HG02759 (cell line): ENCODE measurements around the gene FBXO48.

Experiments used
- ATAC-seq: cut with Tn5 transposase; IDR thresholded peaks from one replicate; pipeline ENCODE4 v1.9.1; 2021; ENCODE audit warnings: mild to moderate bottlenecking, moderate library complexity; ENCODE audit not compliant: unreplicated experiment

FBXO48 gene

GRCh38 chr2:68438455-68439303, 28.4 kb downstream of the FBXO48 start:
- no peak for ATAC-seq

DNA sequence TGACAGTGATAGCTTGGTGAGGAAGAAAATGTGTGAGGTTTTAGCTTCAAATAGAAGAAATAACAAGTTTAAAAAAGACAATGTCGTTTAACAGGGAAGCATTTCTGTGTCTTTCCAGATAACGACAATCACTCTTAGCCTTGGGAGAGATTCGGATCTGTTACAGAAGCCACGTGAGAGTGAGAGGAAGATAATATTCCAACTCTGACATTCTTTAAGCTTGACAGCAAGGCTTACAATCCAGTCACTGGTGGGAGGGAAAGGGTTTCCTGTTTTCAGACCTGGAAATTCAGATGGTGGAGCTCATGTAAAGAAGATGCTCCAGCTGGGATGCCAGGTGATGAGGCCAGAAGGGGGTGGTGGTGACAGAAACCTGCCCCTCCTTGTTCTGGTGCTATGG, 30.8 kb downstream of the FBXO48 start:
- no peak for ATAC-seq

- no peak for ATAC-seq
These were observed 31.5 kb downstream of the FBXO48 start for GRCh38 chr2:68435615-68436014.

DNA sequence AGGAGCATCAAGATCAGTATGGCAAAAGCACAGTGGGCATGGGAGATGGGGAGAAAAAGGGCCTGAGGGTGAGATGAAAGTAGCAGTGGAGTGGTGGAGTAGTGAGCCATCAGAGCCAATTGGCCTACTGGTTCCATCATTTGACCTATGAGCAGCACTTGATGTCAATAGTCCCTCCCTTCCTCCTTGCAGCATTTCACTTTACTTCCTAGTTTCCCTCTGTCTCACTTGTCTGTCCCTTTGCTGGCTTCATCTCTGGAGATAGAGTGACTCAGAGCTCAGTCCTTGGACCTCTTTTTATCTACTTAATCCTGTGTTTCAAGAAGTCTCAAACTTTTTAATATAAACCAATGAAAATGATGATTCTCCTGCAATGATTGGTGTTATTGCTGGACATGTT, 32.1 kb downstream of the FBXO48 start:
- ATAC-seq, result peak; percentile 49

DNA sequence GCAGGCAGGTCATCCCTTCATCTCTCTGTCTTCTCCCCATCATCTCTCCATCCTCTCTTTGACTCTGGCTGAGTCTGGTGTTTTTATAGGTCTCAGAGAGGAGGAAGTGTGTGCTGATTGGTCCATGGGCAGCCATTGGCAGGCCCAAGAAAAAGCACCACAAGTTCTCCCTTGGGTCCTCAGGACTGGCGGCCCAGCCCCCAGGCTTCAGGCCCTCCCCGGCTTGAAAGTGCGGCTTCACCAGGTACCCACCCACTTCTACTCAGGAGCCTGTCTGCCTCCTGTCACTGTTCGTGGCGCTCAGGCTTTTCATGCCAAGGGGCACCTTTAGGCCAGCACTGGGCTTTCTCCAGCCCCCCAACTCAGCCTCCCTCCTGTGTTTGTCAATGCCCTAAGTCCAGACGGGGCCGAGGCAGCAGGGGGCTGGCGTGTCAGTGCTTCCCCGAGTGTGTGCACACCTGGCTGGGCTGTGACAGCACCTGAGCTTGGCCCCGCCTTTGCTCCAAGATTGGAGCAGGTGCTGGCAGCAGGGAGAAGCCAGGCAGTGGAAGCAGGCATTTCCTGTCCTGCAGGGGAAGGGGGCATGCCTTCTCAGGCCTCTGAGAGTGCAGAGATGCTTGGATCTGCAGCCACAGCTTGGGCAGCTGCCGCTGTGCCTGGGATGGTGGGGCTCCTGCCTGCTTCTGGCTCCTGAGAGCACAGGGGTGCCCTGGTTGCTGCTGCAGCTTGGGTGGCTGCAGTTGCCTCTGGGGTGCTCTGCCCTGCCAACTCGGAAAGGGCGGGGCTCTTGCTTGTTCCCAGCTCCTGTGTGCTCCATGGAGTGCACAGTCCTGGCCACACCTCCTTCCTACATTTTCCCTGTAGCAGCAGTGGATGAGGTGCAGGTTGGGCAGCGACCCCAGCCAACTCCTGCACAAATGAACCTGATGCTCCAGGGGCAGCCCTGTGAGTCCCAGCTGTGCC, 34.1 kb downstream of the FBXO48 start:
- no peak for ATAC-seq

DNA sequence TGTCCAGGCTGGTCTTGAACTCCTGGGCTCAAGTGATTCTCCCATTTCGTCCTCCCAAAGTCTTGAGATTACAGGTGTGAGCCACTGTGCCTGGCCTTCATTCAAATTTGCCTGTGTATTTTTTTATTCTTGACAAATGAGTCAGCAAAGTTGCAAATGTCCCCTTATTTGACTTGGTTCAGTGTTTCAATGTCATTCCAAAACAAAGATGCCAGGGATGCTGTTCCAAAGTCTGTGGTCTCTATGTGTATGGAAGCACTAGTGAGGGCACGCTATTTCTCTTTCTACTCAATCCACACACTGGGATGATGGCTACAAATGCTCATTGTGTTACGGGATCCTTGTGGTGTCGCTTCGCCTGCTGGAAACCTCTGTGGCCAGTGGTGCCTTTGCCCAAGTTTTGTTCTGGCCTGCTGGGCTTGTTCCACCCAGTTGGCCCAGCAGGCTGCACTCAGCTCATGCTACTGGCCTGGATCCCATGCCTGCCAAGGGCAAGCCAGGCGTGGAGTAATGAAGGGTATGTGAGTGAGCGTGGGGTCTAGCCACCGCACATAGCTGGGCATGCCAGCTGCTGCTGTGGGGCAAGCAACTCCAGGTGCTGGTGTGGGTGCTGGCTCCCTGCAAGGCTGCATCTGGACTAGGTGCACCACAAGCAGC, 35.6 kb downstream of the FBXO48 start:
- no peak for ATAC-seq

DNA sequence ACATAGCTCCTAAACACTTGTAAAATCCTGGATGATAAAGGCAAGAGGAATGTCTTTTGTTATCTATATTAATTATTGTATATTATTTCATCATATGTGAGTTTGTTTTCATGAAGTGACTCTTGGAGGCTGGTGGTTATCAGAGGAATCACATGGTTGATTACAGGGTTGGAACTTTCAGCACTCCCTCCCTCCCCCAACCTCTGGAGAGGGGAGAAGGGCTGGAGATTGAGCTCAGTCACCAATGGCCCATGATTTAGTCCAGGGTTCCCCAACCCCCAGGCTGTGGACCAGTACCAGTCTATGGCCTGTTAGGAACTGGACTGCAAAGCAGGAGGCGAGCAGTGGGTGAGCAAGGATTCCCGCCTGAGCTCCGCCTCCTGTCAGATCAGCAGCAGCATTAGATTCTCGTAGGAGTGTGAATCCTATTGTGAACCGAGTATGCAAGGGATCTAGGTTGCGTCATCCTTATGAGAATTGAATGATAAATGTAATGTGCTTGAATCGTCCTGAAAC, 37.7 kb downstream of the FBXO48 start:
- ATAC-seq, result no peak

- no peak for ATAC-seq
These were observed 38.3 kb downstream of the FBXO48 start for GRCh38 chr2:68428746-68429145.

GRCh38 chr2:68428126-68428525, 39.0 kb downstream of the FBXO48 start:
- ATAC-seq, result no peak

DNA sequence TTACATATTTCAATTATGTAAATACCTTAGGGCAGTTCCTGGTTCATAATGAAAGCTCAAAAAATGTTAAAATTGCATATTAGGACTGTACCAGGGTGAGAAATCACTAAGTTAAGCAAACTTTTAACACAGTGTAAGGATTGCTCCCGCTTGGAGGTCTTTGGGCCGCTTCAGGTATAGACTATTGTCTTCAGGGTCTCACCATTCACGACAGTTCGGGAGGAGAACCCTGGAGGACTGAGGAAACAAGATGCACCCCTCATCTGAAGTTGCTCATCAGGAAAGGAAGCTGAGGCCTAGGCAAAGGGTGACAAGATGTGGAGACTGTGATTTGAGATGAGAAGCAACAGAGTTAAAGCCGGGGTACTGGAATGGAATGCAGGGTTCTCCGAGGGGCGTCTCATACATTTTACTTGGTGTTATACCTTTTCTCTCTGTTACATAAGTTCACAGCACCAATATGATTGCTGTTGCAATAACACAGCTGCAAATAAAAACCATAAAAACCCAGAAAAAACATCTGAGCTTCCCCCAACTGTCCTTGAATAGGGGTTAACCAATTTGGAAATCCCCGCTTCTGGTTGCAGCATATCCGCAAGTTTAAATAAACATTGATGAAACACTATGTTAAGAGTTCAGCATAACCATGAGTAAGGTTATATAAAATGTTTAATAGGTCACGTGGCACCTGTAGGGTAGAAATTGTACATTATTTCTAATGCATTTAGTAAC, 40.1 kb downstream of the FBXO48 start:
- ATAC-seq, result peak; percentile 28

DNA sequence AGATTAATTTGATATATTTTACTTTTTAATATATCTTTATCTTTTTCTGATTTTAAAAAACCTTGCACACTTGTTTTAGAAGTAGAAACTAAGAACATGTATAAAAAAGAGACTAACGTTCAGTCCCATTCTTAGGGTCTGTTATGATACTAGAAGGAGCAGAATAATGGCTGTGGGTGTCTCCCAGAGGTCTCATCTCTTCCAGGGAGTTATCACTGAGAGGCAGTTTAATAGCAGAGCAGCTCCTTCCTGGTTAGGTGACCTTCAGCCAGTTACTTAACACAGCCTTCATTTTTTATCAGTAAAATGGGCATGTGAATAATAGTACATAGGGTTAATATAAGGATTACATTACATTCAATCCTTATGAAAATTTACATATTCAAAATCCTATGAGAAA, 40.6 kb downstream of the FBXO48 start:
- ATAC-seq, result no peak

DNA sequence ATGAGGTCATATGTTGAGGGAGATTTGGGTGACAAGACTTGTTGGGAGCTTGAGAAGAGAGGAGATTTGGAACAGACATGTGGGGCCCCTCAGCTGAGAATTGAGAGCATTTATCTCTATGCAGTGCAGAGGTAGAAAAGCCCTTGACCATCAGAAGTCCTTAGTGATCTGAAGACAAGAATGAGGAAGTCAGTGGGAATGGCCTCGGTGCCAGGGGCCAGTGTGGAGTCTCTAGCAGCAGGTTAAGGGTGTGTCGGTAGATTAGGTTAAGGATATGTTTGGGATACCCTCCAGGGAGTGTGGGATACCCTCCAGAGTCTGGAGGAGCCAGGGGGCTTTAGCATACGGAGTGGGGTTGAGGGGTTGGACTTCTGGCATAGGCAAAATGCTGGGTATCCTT, 41.6 kb downstream of the FBXO48 start:
- ATAC-seq, result no peak

DNA sequence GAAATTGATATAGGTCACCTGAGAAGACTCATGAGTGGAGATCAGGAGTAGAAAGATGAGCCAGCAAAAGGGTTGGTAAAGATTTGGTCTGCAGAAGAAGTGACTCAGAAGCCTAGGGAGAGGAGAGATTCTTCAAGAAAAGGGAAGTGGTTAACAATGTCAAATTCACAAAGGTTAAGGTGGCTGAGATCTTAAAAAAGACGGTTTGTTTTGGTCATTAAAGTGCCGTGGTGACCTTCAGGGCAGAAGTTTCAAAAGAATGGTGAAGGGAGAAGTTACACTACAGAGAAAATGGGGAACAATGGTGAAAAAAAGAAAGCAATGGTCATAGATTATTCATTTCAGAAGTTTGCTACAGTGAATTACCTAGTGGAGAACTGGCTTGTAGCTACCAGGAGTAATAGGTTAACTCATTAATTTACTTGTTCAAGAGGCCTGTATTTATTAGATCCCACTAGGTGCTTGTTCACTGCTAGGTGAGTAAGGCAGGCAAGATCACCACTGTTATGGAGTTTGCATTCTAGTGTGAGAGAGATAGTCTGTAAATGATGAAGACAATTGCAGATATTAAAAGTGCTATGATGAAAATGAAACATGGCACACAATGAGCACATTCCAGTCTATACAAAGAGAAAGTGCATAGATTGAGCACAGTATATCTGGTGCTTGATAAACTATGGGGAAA, 43.0 kb downstream of the FBXO48 start:
- ATAC-seq, result peak; percentile 80

DNA sequence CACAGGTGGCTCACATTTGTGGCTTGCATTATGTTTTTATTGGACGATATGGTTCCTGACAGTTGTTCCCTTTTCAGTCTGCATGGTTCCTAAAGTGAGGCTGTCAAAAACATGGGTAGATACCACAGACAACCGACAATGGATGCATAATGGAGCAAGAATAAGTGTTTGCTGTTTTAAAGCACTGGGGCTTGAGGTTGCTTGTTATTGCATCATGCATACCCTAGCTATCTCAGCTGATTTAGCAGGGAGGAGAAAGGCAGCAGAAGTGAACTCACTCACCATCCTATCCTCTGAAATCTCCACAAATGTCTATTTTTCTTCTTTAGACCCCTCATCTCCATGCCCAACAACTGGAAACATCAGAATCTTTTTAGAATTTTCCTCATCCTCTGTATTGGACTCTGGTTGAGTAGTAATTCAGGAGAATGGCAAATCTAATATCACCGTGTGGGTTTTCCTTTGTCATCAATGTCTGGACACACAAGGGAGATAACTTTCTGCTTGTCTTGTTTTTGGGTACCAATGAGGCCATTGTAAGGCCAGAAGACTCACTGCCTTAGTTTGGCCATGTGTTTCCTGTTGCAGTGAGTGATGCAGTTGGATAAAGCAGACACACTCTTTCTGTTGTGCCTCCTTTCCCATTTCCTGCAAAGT, 46.7 kb downstream of the FBXO48 start:
- ATAC-seq, result no peak

- ATAC-seq, result peak; percentile 45
These were observed 48.2 kb downstream of the FBXO48 start for GRCh38 chr2:68418855-68419254.

- ATAC-seq, result no peak
These were observed 48.7 kb downstream of the FBXO48 start for GRCh38 chr2:68418419-68418818.

- peak; percentile 54 for ATAC-seq
These were observed 49.2 kb downstream of the FBXO48 start for GRCh38 chr2:68417926-68418325.

GRCh38 chr2:68416081-68416675, 50.9 kb downstream of the FBXO48 start:
- ATAC-seq, result no peak

GRCh38 chr2:68415521-68415920, 51.6 kb downstream of the FBXO48 start:
- ATAC-seq, result no peak
